Measurements from ENCODE around the gene PRKCA.

Gene PRKCA

DNA sequence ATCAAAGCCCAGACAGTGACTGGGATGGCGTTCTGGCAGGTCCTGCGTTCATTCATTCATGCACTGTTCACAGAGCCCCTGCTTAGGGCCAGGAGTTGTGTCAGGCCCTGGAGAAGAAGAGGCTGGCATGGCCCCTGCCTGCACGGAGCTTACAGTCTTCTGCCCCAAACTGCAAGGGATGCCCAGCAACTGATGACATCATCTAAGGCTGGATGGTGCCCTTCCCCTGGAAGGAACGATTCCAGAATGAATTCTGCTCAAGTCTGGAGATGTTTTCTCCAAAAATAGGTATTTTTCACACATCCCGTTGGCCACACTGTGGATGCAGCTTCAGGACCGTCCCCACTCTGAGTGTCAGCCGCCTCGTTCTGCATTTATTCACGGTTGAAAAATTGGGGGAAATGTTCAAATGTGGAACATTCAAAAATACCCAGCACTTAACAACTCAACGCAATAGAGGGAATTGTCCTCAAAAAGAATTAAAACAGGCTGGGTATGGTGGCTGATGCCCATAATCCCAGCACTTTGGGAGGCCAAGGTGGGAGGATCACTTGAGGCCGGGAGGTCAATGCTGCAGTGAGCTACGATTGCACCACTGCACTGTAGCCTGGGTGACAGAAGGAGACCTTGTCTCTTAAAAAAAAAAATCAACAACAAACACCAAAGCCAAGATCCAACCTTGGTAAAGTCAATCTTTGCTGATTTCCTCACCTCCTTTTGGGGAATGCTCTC is 508.7 kb downstream of the PRKCA start:
- no peak for DNase-seq (ENCODE audit: low spot score)

DNA sequence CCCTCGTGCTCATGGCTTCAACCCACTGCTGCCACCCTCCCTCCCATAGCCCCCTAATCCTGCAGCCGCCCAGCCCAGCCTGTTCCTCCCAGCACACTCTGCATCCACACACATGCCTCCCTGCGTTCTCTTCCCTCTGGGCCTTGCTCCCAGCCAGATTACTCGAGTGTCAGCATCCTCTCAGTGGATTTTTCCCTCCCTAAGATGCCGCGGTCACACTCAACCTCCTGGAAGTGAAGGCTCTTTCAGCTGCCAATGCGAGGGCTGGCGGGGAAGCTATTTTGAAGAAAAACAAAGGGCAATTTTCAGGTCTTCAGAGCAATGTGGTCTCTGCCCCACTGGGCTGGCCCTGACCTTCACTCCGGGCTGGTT is 509.3 kb downstream of the PRKCA start:
- DNase-seq (ENCODE audit: low spot score): no peak

DNA sequence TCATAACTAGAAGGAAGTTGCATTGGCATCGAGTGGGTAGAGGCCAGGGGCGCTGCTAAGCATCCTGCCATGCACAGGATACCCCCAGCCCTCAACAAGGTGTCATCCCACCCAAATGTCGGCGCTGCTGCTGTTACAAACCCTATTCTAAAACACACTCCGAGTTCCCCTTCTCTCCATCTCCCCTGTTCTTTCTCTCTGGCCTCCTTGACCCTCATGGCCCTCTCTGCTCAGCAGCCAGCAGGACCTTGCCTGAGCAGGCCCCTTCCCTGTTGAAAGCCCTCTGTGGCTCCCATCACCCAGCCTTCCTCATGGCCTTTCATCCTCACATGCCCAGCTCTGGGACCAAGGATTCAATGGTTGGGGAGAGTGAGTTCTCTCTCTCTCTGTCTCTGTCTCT is 510.2 kb downstream of the PRKCA start:
- DNase-seq (ENCODE audit: low spot score): no peak

DNA sequence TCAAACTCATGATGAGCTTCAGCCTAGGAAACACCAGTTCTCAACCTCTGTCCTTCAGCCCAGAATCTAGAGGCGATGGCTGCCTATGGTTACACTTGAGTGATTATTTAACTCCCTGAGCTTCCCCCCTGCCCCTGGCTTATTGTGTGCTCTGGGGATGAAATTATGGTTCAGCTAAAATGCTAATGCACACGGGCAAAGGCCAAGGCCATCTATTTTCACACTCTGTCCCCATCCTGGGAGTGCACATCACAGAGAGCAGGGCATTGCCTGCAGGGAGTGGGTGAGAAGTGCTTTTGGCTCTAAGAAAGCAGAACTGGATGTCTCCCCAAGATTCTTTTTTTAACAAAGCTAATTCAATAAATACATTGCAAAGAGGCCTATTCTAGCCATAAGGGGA is 510.9 kb downstream of the PRKCA start:
- DNase-seq (ENCODE audit: low spot score): no peak

GRCh38 chr17:66814026-66814425 is 511.6 kb downstream of the PRKCA start:
- no peak for DNase-seq (ENCODE audit: low spot score)

DNA sequence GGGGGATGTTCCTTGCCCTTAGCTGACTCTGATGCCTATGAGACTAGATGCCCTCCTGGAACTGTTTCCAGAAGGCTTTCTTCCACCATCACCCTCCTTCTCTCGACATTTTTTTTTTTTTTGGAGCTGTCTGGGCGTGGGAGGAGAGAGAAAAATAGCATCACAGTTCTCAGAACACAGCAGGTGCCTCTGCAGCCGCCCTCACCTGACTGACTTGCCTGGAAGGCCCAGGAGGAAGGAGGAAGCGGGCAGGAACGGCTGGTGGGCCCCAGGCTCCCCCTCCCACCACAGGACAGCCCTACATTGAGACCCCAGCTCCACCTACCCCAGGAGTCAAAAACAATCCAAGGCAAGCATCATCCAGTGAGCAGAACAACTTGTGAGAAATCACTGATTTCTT is 512.2 kb downstream of the PRKCA start:
- no peak for DNase-seq (ENCODE audit: low spot score)

GRCh38 chr17:66817750-66818149 is 515.3 kb downstream of the PRKCA start:
- no peak for DNase-seq (ENCODE audit: low spot score)

DNA sequence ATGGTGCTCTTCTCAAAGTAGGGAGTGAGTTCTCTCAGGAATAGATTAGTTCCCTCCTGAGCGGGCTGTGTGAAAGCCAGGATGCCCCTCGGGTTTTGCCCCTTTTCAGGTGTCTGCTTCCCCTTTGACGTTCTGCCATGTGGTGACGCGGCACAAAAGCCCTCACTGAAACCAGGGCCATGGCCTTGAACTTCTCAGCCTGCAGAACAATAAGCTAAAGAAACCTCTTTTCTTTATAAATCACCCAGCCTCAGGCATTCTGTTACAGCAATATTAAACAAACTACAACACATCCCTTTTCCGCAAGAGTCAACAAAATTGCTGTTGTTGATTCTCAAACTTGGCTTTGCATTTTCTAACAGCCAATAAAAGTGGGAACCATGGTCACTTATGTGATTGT is 517.1 kb downstream of the PRKCA start:
- no peak for DNase-seq (ENCODE audit: low spot score)

GRCh38 chr17:66822009-66822408 is 519.6 kb downstream of the PRKCA start:
- no peak for DNase-seq (ENCODE audit: low spot score)

- no peak for DNase-seq (ENCODE audit: low spot score)
Observed at GRCh38 chr17:66826856-66827255, 524.4 kb downstream of the PRKCA start.

DNA sequence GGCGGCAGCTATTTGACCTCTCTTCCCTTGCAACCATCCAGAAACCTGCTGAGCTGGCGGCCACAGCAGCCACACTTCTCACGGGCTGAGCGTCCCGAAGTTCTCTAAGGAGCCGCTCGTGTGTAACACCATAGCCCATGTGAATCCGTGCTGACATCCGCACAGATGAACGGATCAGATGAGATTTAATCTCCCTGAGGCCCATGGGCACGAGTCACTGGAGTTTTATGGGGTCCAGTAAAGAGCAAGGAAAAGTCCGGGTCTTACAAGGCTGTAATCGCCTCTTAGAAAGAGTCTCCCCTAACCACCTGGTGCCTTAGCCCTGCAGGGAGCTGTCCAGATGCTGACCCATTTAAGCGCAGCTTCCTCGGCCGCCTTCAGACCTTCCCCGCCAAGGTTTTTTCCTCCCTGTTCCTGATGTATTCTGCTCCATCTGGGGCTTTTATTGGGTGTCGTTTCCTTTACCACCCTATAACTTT is 527.0 kb downstream of the PRKCA start:
- DNase-seq (ENCODE audit: low spot score): no peak

DNA sequence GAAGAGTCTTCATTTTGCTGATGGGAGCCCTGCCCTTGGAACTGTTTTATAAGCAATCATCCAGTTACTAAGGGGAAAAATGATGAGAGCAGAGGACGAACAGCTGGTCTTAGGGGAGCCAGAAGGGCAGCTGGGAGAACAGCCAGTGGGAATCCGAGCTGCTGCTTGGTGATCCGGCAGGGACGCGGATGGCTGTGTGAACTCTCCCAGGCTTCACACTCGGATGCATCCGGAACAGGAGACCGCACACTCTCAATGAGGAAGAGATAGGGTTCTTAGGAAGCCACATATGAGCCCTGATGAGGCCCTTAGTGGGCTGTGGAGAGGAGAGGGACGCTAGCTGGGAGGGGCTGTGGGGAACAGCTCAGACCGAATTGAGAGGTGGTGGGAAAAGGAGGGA is 527.5 kb downstream of the PRKCA start:
- no peak for DNase-seq (ENCODE audit: low spot score)

DNA sequence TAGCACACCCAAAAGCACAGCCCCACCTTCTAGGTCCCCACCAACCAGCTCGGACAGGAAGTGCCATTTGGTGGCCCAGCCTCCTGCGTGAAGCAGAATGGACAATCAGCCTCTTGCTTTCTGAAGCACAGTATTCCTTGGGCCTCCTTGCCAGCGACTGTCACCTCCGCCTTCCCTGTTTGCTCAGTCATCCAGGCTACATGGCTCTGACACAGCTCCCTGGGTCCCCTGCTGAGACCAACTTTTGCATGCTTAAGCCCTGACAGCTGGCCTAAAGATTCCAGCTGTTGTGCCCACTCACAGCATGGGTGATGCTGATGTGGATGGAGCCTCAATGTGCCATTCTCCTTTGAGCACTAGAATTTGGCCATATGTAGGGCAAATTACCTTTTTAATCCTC is 528.0 kb downstream of the PRKCA start:
- no peak for DNase-seq (ENCODE audit: low spot score)

DNA sequence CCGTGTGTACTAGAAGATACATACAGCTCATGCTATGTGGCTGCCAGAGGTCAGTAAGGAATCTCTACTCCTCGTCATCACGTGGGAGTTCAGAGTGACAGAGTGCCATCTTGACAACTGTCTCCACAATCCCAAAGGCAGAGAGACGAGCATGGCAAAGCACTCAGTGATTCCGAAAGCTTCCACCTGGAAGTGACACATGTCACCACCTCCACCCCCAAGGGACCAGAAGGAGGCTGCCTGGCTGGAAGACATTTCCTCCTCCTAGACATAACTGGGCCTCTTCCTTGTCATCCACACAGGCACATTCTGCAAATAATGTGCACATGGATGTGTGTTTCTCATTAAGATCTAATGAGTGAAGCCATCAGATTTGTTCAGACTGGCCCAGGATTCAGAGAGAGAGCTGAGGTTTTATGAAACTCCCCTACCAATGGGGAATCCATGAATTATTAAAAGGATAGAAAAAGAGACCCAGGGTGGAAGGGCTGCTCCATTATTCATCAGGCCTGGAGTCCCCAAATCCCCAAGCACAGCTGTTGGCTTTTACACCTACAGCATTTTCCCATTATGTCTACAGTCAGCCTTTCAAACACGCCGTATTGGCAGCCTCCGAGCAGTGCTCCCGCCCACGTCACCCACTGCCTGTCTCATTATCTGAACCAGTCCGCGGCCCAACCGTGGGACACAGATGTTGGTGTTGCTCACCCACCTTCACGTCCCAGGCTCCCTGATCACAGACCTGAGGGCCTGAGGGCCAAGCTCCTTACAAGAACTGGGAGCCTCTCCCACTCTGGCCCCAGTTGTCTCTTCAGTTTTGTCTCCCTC is 529.2 kb downstream of the PRKCA start:
- no peak for DNase-seq (ENCODE audit: low spot score)

DNA sequence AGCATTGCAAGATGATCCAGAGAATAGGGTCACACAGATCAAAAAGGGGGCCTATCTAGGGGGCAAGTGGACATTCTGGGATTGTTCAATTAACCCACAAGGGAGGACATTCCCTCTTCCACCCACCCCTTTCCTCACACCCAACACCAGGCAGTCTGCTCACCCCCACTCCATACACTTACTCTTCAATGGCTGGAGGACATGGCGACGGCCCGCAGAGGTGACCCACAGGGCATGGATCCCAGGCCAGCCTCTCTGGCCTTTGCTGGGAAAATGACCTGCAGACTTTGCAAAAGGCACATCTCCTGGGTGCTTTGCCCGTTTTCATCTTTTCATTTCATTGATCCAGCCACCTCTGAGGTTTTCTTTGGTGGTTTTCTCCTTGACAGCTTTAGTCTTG is 530.8 kb downstream of the PRKCA start:
- DNase-seq (ENCODE audit: low spot score): no peak

- no peak for DNase-seq (ENCODE audit: low spot score)
Observed at GRCh38 chr17:66834426-66834918, 532.1 kb downstream of the PRKCA start.

DNA sequence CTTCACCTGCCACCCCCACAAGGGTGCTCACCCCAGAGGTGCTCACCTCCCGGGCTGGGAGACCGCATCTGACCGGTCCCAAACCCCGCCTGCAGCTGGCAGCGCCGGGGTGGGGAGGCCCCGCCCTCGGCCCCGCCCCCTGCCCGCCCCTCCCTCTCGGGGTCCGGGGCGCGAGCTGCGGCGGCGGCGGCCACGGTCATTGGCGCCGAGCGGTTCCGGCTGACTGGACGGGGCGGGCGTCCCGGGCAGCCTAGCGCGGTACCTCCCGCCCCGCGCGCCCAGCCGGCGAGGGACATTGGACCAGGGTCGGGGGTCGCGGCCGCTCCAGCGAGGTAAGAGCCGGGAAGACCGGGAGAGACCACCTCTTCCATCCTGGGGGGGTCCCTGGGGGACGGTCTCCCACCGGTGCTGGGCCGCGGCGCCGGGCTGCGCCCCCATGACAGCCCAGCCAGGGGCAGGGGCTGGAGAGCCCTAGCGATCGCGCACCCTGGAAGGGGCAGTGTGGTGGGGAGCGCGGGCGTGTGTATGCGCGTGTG is 532.6 kb downstream of the PRKCA start, which contains the start of gene CACNG5:
TSS of gene CACNG5 (plus strand) at position 199 of the 536 bp plus-strand sequence. CDS start 42,216 bp downstream, outside the sequence.
- no peak for DNase-seq (ENCODE audit: low spot score)

DNA sequence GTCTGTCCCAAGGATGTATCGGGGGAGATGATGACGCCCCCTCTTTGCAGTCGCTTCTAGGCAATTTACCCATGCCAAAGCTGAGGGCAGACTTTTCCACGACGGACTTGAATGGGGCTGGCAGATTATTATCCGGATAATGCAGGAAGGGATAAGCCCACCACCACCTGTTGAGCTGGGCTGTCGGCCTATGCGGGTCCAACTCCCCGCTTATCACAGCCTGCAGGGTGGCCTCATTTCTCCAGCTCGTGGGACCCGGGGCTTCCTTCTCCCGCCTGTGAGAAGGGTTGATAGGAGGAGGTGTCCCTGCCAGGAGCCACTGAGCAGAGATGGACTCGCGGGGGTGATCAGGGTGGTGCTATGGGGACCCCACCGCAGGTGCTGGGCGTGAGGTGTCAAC is 533.1 kb downstream of the PRKCA start:
- no peak for DNase-seq (ENCODE audit: low spot score)

- no peak for DNase-seq (ENCODE audit: low spot score)
Observed at GRCh38 chr17:66836063-66837005, 533.9 kb downstream of the PRKCA start.

DNA sequence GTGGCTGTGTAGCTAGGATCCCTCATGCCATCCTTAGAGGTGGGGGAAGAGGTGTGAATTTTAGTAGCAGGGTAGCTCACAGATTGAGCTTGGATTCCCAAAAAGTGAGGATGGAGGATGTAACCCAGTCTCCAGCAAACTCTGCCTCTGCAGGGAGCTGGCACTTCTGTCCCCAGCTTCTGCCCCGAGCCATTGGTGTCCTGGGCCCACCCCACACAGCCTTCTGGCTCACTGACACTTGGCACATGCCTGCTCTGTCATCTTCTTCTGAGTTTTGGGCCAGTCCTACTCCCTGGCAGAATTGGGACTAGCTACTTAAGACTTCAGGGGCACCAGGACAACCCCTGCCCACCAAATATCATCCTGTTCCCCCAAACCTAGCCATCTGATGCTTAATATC is 534.8 kb downstream of the PRKCA start:
- no peak for DNase-seq (ENCODE audit: low spot score)

DNA sequence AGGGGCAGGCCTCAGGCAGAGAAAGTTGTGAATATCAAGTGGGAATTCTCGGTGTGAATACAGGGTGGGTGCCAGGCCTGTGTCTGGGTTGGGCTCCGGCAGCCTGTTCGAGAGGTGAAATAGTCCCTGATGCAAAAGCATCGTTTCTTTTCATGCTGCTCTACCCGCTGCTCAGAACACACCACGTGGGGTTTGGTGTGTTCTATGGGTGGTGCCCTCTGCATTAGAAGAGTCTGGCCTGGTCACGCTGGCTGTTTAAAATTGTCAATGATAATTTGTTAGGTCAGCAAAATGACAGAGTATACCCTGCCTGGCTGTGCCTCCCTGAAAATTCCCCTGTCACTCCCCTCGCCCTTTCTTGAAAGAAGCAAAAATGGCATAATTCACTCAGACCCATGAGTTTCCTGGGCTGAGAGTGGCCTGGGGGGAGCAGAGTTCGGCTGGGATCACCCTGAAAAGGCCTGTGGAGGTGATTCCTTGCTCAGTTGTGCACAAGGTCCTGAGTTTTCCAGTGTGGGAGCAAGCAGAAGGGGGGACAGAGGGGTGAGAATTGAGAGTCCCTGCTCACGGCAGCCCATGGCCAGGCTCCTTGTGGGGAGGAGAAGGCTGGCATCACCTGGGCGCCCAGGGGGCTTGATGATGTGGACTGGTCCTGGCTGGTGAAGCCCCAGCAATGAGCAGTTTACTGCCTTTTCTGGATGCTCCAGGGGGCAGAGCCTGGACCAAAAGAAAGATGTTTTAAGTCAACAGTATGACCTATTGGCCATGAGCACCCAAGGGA is 535.7 kb downstream of the PRKCA start:
- no peak for DNase-seq (ENCODE audit: low spot score)

Data from hematopoietic multipotent progenitor cell treated with erythropoietin and hydrocortisone succinate and interleukin-3 and kit ligand, for 15 days (in vitro differentiated cells).